WTC11 (cell line): Measurements from ENCODE around the gene ELOA2.
A peak's percentile ranks its signal among the peaks of the same experiment; 100 is the strongest.

Experiments
- CTCF ChIP-seq: fragments of 200-600 bp; IDR thresholded peaks from 2 replicates; pipeline ENCODE4 v1.8.0; 2022; ENCODE audit warnings: antibody characterized with exemption
- E2F5 ChIP-seq: sonication (generic); formaldehyde crosslinking; IDR thresholded peaks from 2 replicates; pipeline ENCODE4 v1.8.1; 2022; ENCODE audit warnings: mild to moderate bottlenecking, moderate library complexity, missing genetic modification reagents
- EMX1 ChIP-seq: fragments of 250-450 bp; sonication (Bioruptor Pico); IDR thresholded peaks from 2 replicates; pipeline ENCODE4 v1.8.0; 2021; ENCODE audit warnings: mild to moderate bottlenecking
- HMGXB4 ChIP-seq: sonication (generic); formaldehyde crosslinking; IDR thresholded peaks from 2 replicates; pipeline ENCODE4 v1.8.1; 2023; ENCODE audit warnings: mild to moderate bottlenecking, moderate library complexity, missing genetic modification reagents
- MXD4 ChIP-seq: fragments of 250-450 bp; sonication (Bioruptor Pico); IDR thresholded peaks from 2 replicates; pipeline ENCODE4 v1.8.0; 2021; ENCODE audit warnings: mild to moderate bottlenecking, moderate library complexity, borderline replicate concordance
- NR3C1 ChIP-seq: sonication (generic); formaldehyde crosslinking; conservative IDR thresholded peaks from 2 replicates; pipeline ENCODE4 v1.8.1; 2023; ENCODE audit warnings: low read depth, mild to moderate bottlenecking, missing genetic modification reagents
- PRDM15 ChIP-seq: sonication (generic); formaldehyde crosslinking; IDR thresholded peaks from 2 replicates; pipeline ENCODE4 v1.8.0; 2022; ENCODE audit warnings: missing genetic modification reagents
- PREB ChIP-seq: sonication (generic); formaldehyde crosslinking; IDR thresholded peaks from 2 replicates; pipeline ENCODE4 v1.8.1; 2022; ENCODE audit warnings: mild to moderate bottlenecking, missing genetic modification reagents, moderate library complexity, borderline replicate concordance
- SMAD3 ChIP-seq: sonication (generic); formaldehyde crosslinking; IDR thresholded peaks from 2 replicates; pipeline ENCODE4 v1.8.0; 2022; ENCODE audit warnings: missing genetic modification reagents, mild to moderate bottlenecking, borderline replicate concordance
- USF2 ChIP-seq: sonication (generic); formaldehyde crosslinking; IDR thresholded peaks from 2 replicates; pipeline ENCODE4 v1.8.1; 2023; ENCODE audit warnings: mild to moderate bottlenecking, missing genetic modification reagents, moderate library complexity
- ZNF396 ChIP-seq: fragments of 250-450 bp; sonication (Bioruptor Pico); IDR thresholded peaks from 2 replicates; pipeline ENCODE4 v1.8.0; 2021; ENCODE audit warnings: mild to moderate bottlenecking, moderate library complexity, borderline replicate concordance
- ZNF416 ChIP-seq: fragments of 250-450 bp; sonication (Bioruptor Pico); IDR thresholded peaks from 2 replicates; pipeline ENCODE4 v1.9.0; 2021; ENCODE audit warnings: mild to moderate bottlenecking, inconsistent platforms
- ZNF512 ChIP-seq: sonication (generic); formaldehyde crosslinking; IDR thresholded peaks from 2 replicates; pipeline ENCODE4 v1.8.1; 2022; ENCODE audit warnings: missing genetic modification reagents, borderline replicate concordance

- TF ChIP-seq PRDM15 (CRISPR knock-in tag), result no peak
- TF ChIP-seq CTCF, result 0 out of 2 replicates have a peak, but pooled peaks have one; percentile 8
- TF ChIP-seq NR3C1, result no peak
- TF ChIP-seq MXD4, result no peak
- no peak for TF ChIP-seq SMAD3
- no peak for TF ChIP-seq HMGXB4 (CRISPR knock-in tag)
- TF ChIP-seq ZNF416, result no peak
- TF ChIP-seq ZNF512, result no peak
- no peak for TF ChIP-seq USF2 (CRISPR knock-in tag)
- TF ChIP-seq ZNF396, result no peak
- TF ChIP-seq E2F5 (CRISPR knock-in tag), result no peak
- TF ChIP-seq EMX1 (CRISPR knock-in tag), result no peak
- TF ChIP-seq PREB (CRISPR knock-in tag), result no peak
These were observed 965 bp upstream of the ELOA2 start for GRCh38 chr18:47036298-47036874.
